KMS-11 (cell line): Measurements from ENCODE around the gene ISG20L2.

Experiments
- H2AFZ ChIP-seq: fragments of 200-600 bp; sonication (generic); 2 replicates; pipeline ENCODE4 v1.6.1; 2016; ENCODE audit warnings: antibody characterized with exemption, mixed run types, low read depth
- H3K27ac ChIP-seq: fragments of 200-600 bp; sonication (generic); 2 replicates; pipeline ENCODE4 v1.6.1; 2016; ENCODE audit warnings: mild to moderate bottlenecking, mixed run types
- H3K27me3 ChIP-seq: fragments of 200-600 bp; sonication (generic); 2 replicates; pipeline ENCODE4 v1.6.1; 2017; ENCODE audit warnings: mild to moderate bottlenecking, low read depth, mixed run types, moderate library complexity; ENCODE audit not compliant: insufficient read depth
- H3K36me3 ChIP-seq: fragments of 200-600 bp; sonication (generic); 2 replicates; pipeline ENCODE4 v1.6.1; 2017; ENCODE audit warnings: mild to moderate bottlenecking, mixed run types; ENCODE audit not compliant: insufficient read depth
- H3K4me1 ChIP-seq: fragments of 200-600 bp; sonication (generic); 2 replicates; pipeline ENCODE4 v1.6.1; 2016; ENCODE audit warnings: mild to moderate bottlenecking, low read depth, mixed run types; ENCODE audit not compliant: poor library complexity, severe bottlenecking
- H3K4me2 ChIP-seq: fragments of 200-600 bp; sonication (generic); 2 replicates; pipeline ENCODE4 v1.7.0; 2016; ENCODE audit warnings: mild to moderate bottlenecking, mixed run types
- H3K4me3 ChIP-seq: fragments of 200-600 bp; sonication (generic); IDR thresholded peaks from 2 replicates; pipeline ENCODE4 v1.6.1; 2017; ENCODE audit warnings: low read depth, low read length, mixed read lengths; ENCODE audit not compliant: insufficient read depth
- H3K79me2 ChIP-seq: fragments of 200-600 bp; sonication (generic); 2 replicates; pipeline ENCODE4 v1.6.1; 2016; ENCODE audit warnings: low read depth, mixed run types; ENCODE audit not compliant: insufficient read depth
- H3K9ac ChIP-seq: fragments of 200-600 bp; sonication (generic); 2 replicates; pipeline ENCODE4 v1.6.1; 2016; ENCODE audit warnings: mild to moderate bottlenecking, mixed run types
- H4K20me1 ChIP-seq: fragments of 200-600 bp; sonication (generic); 2 replicates; pipeline ENCODE4 v1.6.1; 2016; ENCODE audit warnings: mild to moderate bottlenecking, mixed run types; ENCODE audit not compliant: insufficient read depth
- TF ChIP-seq, protein P1 (sequence below): fragments of 200-600 bp; sonication (generic); conservative IDR thresholded peaks from 2 replicates; pipeline ENCODE4 v1.6.1; 2017; ENCODE audit warnings: low read depth, mild to moderate bottlenecking, antibody characterized with exemption, low read length, moderate library complexity, mixed read lengths

ISG20L2 gene

DNA sequence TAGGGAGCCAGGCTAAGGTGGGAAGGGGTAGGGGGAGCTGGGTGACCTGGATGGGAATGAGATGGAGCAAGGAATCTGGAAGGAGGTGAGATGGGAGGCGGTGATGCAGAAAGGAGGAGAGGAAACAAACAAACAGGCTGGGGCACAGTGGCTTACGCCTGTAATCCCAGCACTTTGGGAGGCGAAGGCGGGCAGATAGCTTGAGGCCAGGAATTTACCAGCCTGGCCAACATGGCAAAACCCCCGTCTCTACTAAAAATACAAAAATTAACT lies 33.9 kb downstream of the ISG20L2 start:
- H3K9ac ChIP-seq, result no peak overlapping the region
- no peak overlapping the region for H2AFZ ChIP-seq
- H3K36me3 ChIP-seq, result no peaks in the 10 kb centered on the region
- H3K27ac ChIP-seq, result no peak overlapping the region
- TF ChIP-seq, protein P1, sequence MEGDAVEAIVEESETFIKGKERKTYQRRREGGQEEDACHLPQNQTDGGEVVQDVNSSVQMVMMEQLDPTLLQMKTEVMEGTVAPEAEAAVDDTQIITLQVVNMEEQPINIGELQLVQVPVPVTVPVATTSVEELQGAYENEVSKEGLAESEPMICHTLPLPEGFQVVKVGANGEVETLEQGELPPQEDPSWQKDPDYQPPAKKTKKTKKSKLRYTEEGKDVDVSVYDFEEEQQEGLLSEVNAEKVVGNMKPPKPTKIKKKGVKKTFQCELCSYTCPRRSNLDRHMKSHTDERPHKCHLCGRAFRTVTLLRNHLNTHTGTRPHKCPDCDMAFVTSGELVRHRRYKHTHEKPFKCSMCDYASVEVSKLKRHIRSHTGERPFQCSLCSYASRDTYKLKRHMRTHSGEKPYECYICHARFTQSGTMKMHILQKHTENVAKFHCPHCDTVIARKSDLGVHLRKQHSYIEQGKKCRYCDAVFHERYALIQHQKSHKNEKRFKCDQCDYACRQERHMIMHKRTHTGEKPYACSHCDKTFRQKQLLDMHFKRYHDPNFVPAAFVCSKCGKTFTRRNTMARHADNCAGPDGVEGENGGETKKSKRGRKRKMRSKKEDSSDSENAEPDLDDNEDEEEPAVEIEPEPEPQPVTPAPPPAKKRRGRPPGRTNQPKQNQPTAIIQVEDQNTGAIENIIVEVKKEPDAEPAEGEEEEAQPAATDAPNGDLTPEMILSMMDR, result no peak
- peaks cover 11% of the 10 kb centered on the region for H3K4me1 ChIP-seq
- no peaks in the 10 kb centered on the region for H3K79me2 ChIP-seq
- H3K27me3 ChIP-seq, result peaks cover 96% of the 10 kb centered on the region
- no peak overlapping the region for H3K4me3 ChIP-seq
- H4K20me1 ChIP-seq, result no peaks in the 10 kb centered on the region
- no peak overlapping the region for H3K4me2 ChIP-seq

DNA sequence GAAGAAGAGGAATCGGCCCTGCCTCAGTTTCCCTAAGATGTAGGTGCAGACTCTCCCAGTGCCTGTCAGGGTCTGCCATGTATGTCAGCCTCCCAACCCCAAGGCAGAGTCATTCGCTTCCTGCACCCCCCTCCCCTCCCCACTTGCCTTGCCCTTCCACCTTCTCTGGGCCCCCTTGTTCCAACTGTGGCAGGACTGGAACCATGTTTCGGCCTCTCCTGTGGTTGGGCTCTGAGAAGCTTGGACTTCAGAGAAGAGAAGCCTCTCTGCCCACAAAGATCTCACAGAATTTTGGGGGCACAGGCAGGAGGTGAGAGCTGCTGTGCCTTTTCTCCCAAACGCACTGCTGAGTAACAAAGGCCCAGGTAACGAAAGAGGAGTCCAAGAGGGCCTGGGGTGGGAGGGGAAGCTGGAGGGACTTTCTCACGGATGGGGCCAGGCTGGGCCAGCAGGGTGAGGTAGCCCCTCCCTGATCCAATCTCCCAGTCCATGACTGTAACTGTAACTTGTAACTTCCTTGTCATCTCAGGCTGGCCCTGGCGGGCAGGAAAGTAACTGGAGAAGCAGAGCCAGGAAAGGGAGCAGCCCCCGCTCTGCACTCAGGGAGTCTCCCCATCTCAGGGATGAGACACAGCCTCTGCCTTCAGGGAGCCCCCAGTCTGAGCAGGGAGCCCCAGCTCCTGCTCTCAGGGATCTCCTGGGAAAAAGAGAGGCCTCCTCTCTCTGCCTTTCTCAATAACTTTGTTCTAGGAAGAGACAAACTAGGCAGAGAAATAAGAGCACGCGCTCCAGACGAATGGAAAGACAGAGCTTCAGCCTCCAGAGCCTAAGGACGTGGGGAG lies 34.5 kb downstream of the ISG20L2 start:
- no peaks in the 10 kb centered on the region for H3K36me3 ChIP-seq
- no peak overlapping the region for H3K27ac ChIP-seq
- no peaks in the 10 kb centered on the region for H3K79me2 ChIP-seq
- no peak overlapping the region for H3K4me3 ChIP-seq
- H3K4me1 ChIP-seq, result peaks cover 15% of the 10 kb centered on the region
- no peak overlapping the region for H3K9ac ChIP-seq
- peaks cover 95% of the 10 kb centered on the region for H3K27me3 ChIP-seq
- H3K4me2 ChIP-seq, result no peak overlapping the region; the same call in 1 of the 2 replicates
- TF ChIP-seq, protein P1, result no peak
- no peak overlapping the region for H2AFZ ChIP-seq
- H4K20me1 ChIP-seq, result no peaks in the 10 kb centered on the region

DNA sequence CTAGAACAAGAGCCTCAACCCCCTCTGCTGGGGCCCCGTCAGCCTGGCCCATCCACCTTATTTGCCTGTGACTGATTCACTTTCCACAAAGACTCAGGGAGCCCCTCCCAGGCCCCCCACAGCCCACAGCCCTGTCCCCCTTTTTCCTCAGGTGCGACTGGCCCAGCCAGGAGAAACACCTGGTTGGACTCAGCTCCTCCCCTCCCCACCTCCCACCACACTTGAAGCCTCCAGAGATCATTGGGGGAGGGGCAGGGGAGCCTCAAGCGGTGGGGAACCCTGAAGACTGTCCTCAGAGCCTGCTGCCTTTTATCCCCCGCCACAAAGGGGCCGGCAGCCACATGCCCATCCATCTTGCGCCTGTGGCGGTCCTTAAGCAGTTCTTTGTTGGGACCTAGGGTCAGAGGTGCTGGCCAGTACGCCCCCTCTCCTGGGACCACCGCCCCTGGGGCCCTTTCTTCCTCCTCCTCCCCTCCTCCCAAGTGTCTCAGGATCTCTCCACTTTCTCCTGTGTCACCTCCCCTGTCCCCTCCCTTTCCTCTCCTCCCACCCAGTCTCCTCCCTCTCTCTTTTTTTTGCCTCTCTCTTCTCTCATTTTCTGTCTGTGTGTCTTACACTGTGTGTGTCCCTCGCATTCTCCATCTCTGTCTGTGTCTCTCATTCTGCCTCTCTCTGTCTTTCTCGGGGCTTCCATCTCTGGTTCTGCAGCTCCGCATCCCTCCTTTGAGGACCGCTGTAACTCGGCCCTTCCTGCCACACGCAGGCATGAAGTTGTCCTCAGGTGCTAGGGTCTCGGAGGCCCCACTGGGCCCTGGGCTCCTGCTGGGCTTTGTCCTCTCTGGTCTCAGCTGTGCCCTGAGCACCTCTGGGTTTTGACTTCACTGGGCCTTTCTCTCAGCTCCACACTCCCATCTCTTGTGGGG lies 35.4 kb downstream of the ISG20L2 start:
- Histone ChIP-seq H3K4me1 (peaks cover 19% of the 10 kb centered on the region), H4K20me1 (no peaks in the 10 kb centered on the region), H3K9ac (no peak overlapping the region), H3K27ac (no peak overlapping the region), H3K79me2 (no peaks in the 10 kb centered on the region), H2AFZ (peak overlapping the region; percentile 7; the same call in 1 of the 2 replicates), H3K27me3 (peaks cover 95% of the 10 kb centered on the region), H3K4me2 (peak overlapping the region; percentile 8; the same call in 1 of the 2 replicates), H3K36me3 (no peaks in the 10 kb centered on the region), H3K4me3 (no peak overlapping the region)
- TF ChIP-seq, protein P1, result no peak

DNA sequence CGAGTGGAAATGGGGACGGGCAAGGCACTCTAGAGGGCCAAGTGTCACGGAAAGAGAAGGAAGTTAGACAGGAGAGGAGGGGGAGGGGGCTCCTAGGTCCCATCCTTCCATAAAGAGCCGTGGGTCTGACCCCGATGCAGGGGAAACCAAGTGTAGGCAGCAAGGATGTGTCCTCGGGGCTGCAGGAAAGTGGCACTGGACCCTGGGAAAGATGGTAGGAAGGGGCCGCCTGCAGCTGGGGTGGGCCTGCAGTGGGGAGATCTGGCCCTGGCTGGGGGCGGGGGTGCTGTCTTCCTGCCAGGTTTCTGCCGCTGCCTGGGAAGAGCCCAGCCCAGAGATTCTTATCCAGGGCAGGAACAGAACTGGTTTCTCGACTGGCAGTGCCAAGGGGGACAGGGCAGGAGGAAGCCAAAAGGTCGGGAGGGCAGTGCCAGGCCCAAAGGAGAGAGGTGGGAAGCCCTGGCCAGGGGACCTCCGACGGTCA lies 36.1 kb downstream of the ISG20L2 start:
- Histone ChIP-seq H4K20me1 (no peaks in the 10 kb centered on the region), H3K27me3 (peaks cover 95% of the 10 kb centered on the region), H3K36me3 (no peaks in the 10 kb centered on the region), H3K9ac (no peak overlapping the region), H3K4me2 (no peak overlapping the region), H2AFZ (no peak overlapping the region), H3K27ac (no peak overlapping the region), H3K79me2 (no peaks in the 10 kb centered on the region), H3K4me1 (peaks cover 19% of the 10 kb centered on the region), H3K4me3 (no peak overlapping the region)
- TF ChIP-seq, protein P1, result no peak
